WI38 (cell line): ENCODE data around the gene CLCN6.

Source experiments
- H3K4me3 ChIP-seq: 2 replicates; pipeline ENCODE4 v1.5.1; 2011; ENCODE audit warnings: low read depth, mild to moderate bottlenecking, control low read depth, low read length
- CTCF ChIP-seq: IDR thresholded peaks from 2 replicates; pipeline ENCODE4 v1.5.1; 2012; ENCODE audit warnings: low read depth, mild to moderate bottlenecking, control low read depth, low read length

Gene CLCN6

GRCh38 chr1:11872545-11872944 lies 66.6 kb downstream of the CLCN6 start:
- no peak for TF ChIP-seq CTCF
- no peak overlapping the region for H3K4me3 ChIP-seq

GRCh38 chr1:11873395-11874257 lies 67.6 kb downstream of the CLCN6 start:
- TF ChIP-seq CTCF = no peak
- H3K4me3 ChIP-seq = no peak overlapping the region

- no peak overlapping the region for H3K4me3 ChIP-seq
- no peak for TF ChIP-seq CTCF
Observed at GRCh38 chr1:11874258-11874562, 68.2 kb downstream of the CLCN6 start.

- no peak overlapping the region for H3K4me3 ChIP-seq
- no peak for TF ChIP-seq CTCF
Observed at GRCh38 chr1:11874624-11875023, 68.6 kb downstream of the CLCN6 start.

- no peak for TF ChIP-seq CTCF
- no peak overlapping the region for H3K4me3 ChIP-seq
Observed at GRCh38 chr1:11875094-11875493, 69.1 kb downstream of the CLCN6 start.

- TF ChIP-seq CTCF = no peak
- H3K4me3 ChIP-seq = no peak overlapping the region
Observed at GRCh38 chr1:11877074-11877473, 71.1 kb downstream of the CLCN6 start.

GRCh38 chr1:11878081-11878890 lies 72.3 kb downstream of the CLCN6 start:
- no peak overlapping the region for H3K4me3 ChIP-seq
- no peak for TF ChIP-seq CTCF
